ENCODE measurements around the gene HERPUD1.

GRCh38 chr16:56985962-56986360 lies 54.0 kb downstream of the HERPUD1 start:
- TF ChIP-seq CTCF (IDR thresholded peaks at IDR 0.05) (no peak), POLR2A (IDR thresholded peaks at IDR 0.05) (no peak), POLR2AphosphoS5 (IDR thresholded peaks at IDR 0.05) (no peak)
